Epithelial cell of umbilical artery (primary cell): ENCODE data around the gene GPX5. TPM values are rescaled to one million over a fixed set of nuclear protein-coding genes. Genes with fewer than 3 reads are reported as not detected.

Experiments used
- total RNA-seq: library from RNA; depleted of rRNA; stranded (reverse); fragments of >200 nt; gene quantifications from 2 replicates; pipeline ENCODE4 v1.2.3, GENCODE V29; 2014

GPX5 gene
- not detected in 2 replicates for total RNA-seq

GRCh38 chr6:28525496-28526039, at the start of gene GPX5:
GPX5 (plus strand) TSS chr6:28525881; CDS start chr6:28526014, 133 bp downstream.

DNA sequence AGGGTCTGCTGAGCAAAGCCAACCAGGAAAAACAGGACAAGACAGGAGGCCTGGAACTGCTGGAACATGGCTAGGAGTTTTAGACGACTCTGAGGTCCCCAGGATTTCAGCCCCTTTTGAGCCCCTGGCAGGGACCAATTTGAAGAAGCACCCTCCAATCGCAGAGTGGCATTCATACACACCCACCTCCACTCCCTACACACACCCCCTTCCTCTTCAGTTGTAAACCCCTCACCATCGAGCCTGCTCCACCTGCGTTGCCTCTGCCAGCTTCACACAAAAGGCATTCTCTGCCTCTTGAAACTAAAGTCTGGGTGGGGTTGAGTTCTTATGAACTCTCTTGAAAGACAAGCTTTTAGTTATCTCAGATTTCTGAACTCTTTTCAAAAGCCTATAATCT, 10.0 kb upstream of the GPX5 start, which contains the start of gene GPX6:
Gene GPX6 (minus strand): TSS at position 118 of the 400 bp plus-strand sequence. CDS start 50 bp downstream, at position 68.

Other genes with a start within 250 kb of the GPX5 start
- 7.5 and 9.0 TPM in 2 replicates for gene PGBD1, start 244.3 kb upstream of the GPX5 start, total RNA-seq
- gene ZSCAN31, start 189.7 kb upstream of the GPX5 start, total RNA-seq, result 14.3 and 15.7 TPM in 2 replicates
- gene ZKSCAN3, start 175.9 kb upstream of the GPX5 start, total RNA-seq, result 1.9 and 5.5 TPM in 2 replicates
- gene ZSCAN12, start 126.1 kb upstream of the GPX5 start, total RNA-seq, result 5.2 and 6.8 TPM in 2 replicates
- 0.15 and 0.97 TPM in 2 replicates for gene ZSCAN23, start 82.4 kb upstream of the GPX5 start, total RNA-seq
- gene GPX6, start 10.1 kb upstream of the GPX5 start, total RNA-seq, result not detected in 2 replicates